DND-41 (cell line): ENCODE results near the gene EMP2.

Experiments used
- ATAC-seq: fragments of 200-7000 bp; cut with Tn5 transposase; 3 replicates; pipeline ENCODE4 v1.9.1; 2021; ENCODE audit warnings: low read depth; ENCODE audit not compliant: insufficient read depth
- DNase-seq: peaks from one replicate; pipeline ENCODE4 v3.0.0-alpha.2; 2020
- H2AFZ ChIP-seq: 2 replicates; pipeline ENCODE4 v1.6.0; 2012; ENCODE audit warnings: low read depth, low read length
- H3K27ac ChIP-seq: 2 replicates; pipeline ENCODE4 v1.5.1; 2012; ENCODE audit warnings: low read length, inconsistent platforms
- H3K27me3 ChIP-seq: fragments of 200-600 bp; sonication (generic); 2 replicates; pipeline ENCODE4 v1.6.0; 2012; ENCODE audit warnings: low read length, mild to moderate bottlenecking, inconsistent platforms; ENCODE audit not compliant: insufficient read depth, poor library complexity
- H3K36me3 ChIP-seq: 2 replicates; pipeline ENCODE4 v1.5.1; 2012; ENCODE audit warnings: low read length, inconsistent platforms; ENCODE audit not compliant: insufficient read depth
- H3K4me1 ChIP-seq: 2 replicates; pipeline ENCODE4 v1.5.1; 2012; ENCODE audit warnings: mild to moderate bottlenecking, low read length; ENCODE audit not compliant: insufficient read depth
- H3K4me2 ChIP-seq: 2 replicates; pipeline ENCODE4 v1.6.0; 2012; ENCODE audit warnings: mild to moderate bottlenecking, moderate library complexity, low read length, inconsistent platforms; ENCODE audit not compliant: insufficient read depth
- H3K4me3 ChIP-seq, 2 experiments: fragments of 200-600 bp in 1 of 2; shearing (Covaris generic) in 1 of 2; 2 replicates each; pipeline ENCODE4 v1.5.1; 2012 to 2016; ENCODE audit warnings: inconsistent platforms in 2 of 2, low read length in 2 of 2, mild to moderate bottlenecking in 2 of 2, low read depth in 1 of 2, moderate library complexity in 1 of 2
- H3K79me2 ChIP-seq: 2 replicates; pipeline ENCODE4 v1.6.0; 2012; ENCODE audit warnings: low read length, inconsistent platforms; ENCODE audit not compliant: insufficient read depth
- H3K9ac ChIP-seq: 2 replicates; pipeline ENCODE4 v1.6.0; 2012; ENCODE audit warnings: low read depth, mild to moderate bottlenecking, inconsistent platforms, low read length, moderate library complexity
- H3K9me3 ChIP-seq: 2 replicates; pipeline ENCODE4 v1.5.1; 2012; ENCODE audit warnings: low read length, moderate library complexity, mild to moderate bottlenecking, inconsistent platforms; ENCODE audit not compliant: insufficient read depth, severe bottlenecking
- H4K20me1 ChIP-seq: 2 replicates; pipeline ENCODE4 v1.6.0; 2012; ENCODE audit warnings: low read length; ENCODE audit not compliant: insufficient read depth
- CTCF ChIP-seq: IDR thresholded peaks from 2 replicates; pipeline ENCODE4 v1.5.1; 2012; ENCODE audit warnings: borderline replicate concordance, low read length, moderate library complexity, mild to moderate bottlenecking; ENCODE audit not compliant: poor library complexity, severe bottlenecking; ENCODE audit errors: extremely low read depth
- EZH2 ChIP-seq: IDR thresholded peaks from 3 replicates; pipeline ENCODE4 v1.6.1; 2012; ENCODE audit warnings: borderline replicate concordance, low read depth, mild to moderate bottlenecking, moderate library complexity, low read length, inconsistent platforms; ENCODE audit not compliant: severe bottlenecking

EMP2 gene

GRCh38 chr16:10526962-10527361 is 53.4 kb downstream of the EMP2 start:
- DNase-seq (no peak), ATAC-seq (no peak)
- TF ChIP-seq CTCF: no peak
- TF ChIP-seq EZH2: no peak
- no peak overlapping the region for H3K4me3 ChIP-seq
- H3K27ac ChIP-seq: no peak overlapping the region
- H3K4me2 ChIP-seq: no peak overlapping the region
- no peak overlapping the region for H3K9ac ChIP-seq
- H2AFZ ChIP-seq: no peak overlapping the region
- H3K9me3 ChIP-seq: no peaks in the 10 kb centered on the region
- no peaks in the 10 kb centered on the region for H4K20me1 ChIP-seq
- H3K79me2 ChIP-seq: no peaks in the 10 kb centered on the region
- H3K36me3 ChIP-seq: no peaks in the 10 kb centered on the region
- H3K27me3 ChIP-seq: no peaks in the 10 kb centered on the region
- no peaks in the 10 kb centered on the region for H3K4me1 ChIP-seq

- TF ChIP-seq EZH2: no peak
- no peak for TF ChIP-seq CTCF
- H3K79me2 ChIP-seq: no peaks in the 10 kb centered on the region
- H3K9ac ChIP-seq: no peak overlapping the region
- no peak overlapping the region for H2AFZ ChIP-seq
- H3K4me2 ChIP-seq: no peak overlapping the region
- H3K4me1 ChIP-seq: no peaks in the 10 kb centered on the region
- H4K20me1 ChIP-seq: no peaks in the 10 kb centered on the region
- H3K9me3 ChIP-seq: no peaks in the 10 kb centered on the region
- ATAC-seq: no peak
- no peak overlapping the region for H3K4me3 ChIP-seq
- H3K36me3 ChIP-seq: no peaks in the 10 kb centered on the region
- no peak for DNase-seq
- no peaks in the 10 kb centered on the region for H3K27me3 ChIP-seq
- H3K27ac ChIP-seq: no peak overlapping the region
These were observed 55.1 kb downstream of the EMP2 start for GRCh38 chr16:10525214-10525825.

- Histone ChIP-seq H3K4me3 (no peak overlapping the region), H2AFZ (no peak overlapping the region), H3K4me2 (no peak overlapping the region), H3K4me1 (no peaks in the 10 kb centered on the region), H3K36me3 (no peaks in the 10 kb centered on the region), H3K9ac (no peak overlapping the region), H3K27me3 (no peaks in the 10 kb centered on the region), H4K20me1 (no peaks in the 10 kb centered on the region), H3K79me2 (no peaks in the 10 kb centered on the region), H3K27ac (no peak overlapping the region), H3K9me3 (no peaks in the 10 kb centered on the region)
- no peak for DNase-seq
- no peak for ATAC-seq
- TF ChIP-seq CTCF: no peak
- no peak for TF ChIP-seq EZH2
These were observed 57.4 kb downstream of the EMP2 start for GRCh38 chr16:10522966-10523365.
